GM23248 (cell line): ENCODE results near the gene OGFOD2.

Source experiments
- EZH2 ChIP-seq: fragments of 200-600 bp; sonication (generic); IDR thresholded peaks from 2 replicates; pipeline ENCODE4 v1.6.1; 2018; ENCODE audit warnings: antibody characterized with exemption, mild to moderate bottlenecking; ENCODE audit not compliant: insufficient read depth, poor library complexity, severe bottlenecking
- EZH2phosphoT487 ChIP-seq: fragments of 200-600 bp; sonication (generic); IDR thresholded peaks from 2 replicates; pipeline ENCODE4 v1.6.1; 2018; ENCODE audit warnings: antibody characterized with exemption, moderate library complexity, mild to moderate bottlenecking, low read depth; ENCODE audit not compliant: insufficient read depth

- TF ChIP-seq EZH2 (no peak), EZH2phosphoT487 (no peak)
Observed at GRCh38 chr12:122988036-122988435, 13.0 kb downstream of the OGFOD2 start.
